Fibroblast of lung (primary cell): ENCODE results near the gene PDE4D.

Experiments
- CTCF ChIP-seq, 2 donors: IDR thresholded peaks in 1 of 2; conservative IDR thresholded peaks in 1 of 2; 1 replicate in 1 of 2; 2 replicates in 1 of 2; pipeline ENCODE4 v1.5.1; 2011 to 2012; ENCODE audit warnings: low read length in 2 of 2, control low read depth in 1 of 2, inconsistent platforms in 1 of 2, low read depth in 1 of 2, mild to moderate bottlenecking in 1 of 2
- EZH2 ChIP-seq: IDR thresholded peaks from 2 replicates; pipeline ENCODE4 v1.5.1; 2012; ENCODE audit warnings: low read length, control low read depth, mild to moderate bottlenecking; ENCODE audit errors: missing control alignments

DNA sequence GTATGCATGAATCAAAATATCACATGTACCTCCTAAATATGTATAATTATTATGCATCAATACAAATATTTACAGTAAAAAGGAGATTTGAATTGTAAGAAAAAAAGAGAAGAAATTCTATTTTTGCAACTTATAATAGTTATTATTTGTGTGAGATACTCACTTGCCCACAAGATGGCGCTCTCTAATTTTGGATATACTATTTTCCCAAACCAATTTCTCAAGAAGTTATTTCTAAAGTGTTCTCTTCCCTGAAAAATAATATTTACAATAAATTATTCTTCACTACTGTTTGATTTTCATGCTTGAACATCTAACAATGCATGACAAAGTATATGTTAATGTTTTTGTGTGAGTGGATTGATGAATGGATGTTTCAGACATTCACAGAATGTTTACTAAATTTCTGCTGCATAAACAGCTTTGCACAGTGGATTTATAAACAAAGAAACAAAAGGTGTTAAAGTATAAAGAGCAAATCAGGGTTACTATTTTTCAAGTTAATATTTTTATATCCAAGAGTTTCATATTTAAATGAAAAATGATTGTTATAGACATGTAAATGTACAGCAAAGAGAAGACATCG, 503.4 kb downstream of the PDE4D start:
- peak; percentile 32 to 57 for TF ChIP-seq CTCF (conservative IDR thresholded peaks at IDR 0.05 in 1 of 2, IDR thresholded peaks at IDR 0.05 in 1 of 2; ENCODE audit: low read depth in 1 of 2, low read length in 2 of 2)
- TF ChIP-seq EZH2, result no peak
